HG03460 (cell line): ENCODE data around the gene RNF183.

Experiments
- ATAC-seq: cut with Tn5 transposase; IDR thresholded peaks from one replicate; pipeline ENCODE4 v1.9.1; 2021; ENCODE audit not compliant: unreplicated experiment

RNF183 gene

GRCh38 chr9:113302792-113303418, at the start of gene RNF183:
RNF183 (minus strand) TSS chr9:113303376; CDS start chr9:113298184, 5,192 bp downstream.
- ATAC-seq = no peak

- ATAC-seq = no peak
These were observed 49.2 kb upstream of the RNF183 start for GRCh38 chr9:113352411-113352810.

- ATAC-seq = no peak
These were observed 48.8 kb upstream of the RNF183 start for GRCh38 chr9:113352006-113352405.

- ATAC-seq = peak; percentile 40
These were observed 47.8 kb upstream of the RNF183 start for GRCh38 chr9:113350937-113351336.

GRCh38 chr9:113350107-113350661, 47.0 kb upstream of the RNF183 start:
- peak; percentile 29 for ATAC-seq

- peak; percentile 38 for ATAC-seq
These were observed 46.4 kb upstream of the RNF183 start, which contains the start of gene BSPRY for GRCh38 chr9:113349445-113350094. BSPRY (plus strand) TSS chr9:113349541; CDS start chr9:113349580, 39 bp downstream.

GRCh38 chr9:113349066-113349444, 45.9 kb upstream of the RNF183 start:
- ATAC-seq = no peak

GRCh38 chr9:113348437-113348836, 45.3 kb upstream of the RNF183 start:
- ATAC-seq = no peak

GRCh38 chr9:113345671-113346070, 42.5 kb upstream of the RNF183 start:
- no peak for ATAC-seq

GRCh38 chr9:113345190-113345589, 42.0 kb upstream of the RNF183 start:
- ATAC-seq = no peak

- ATAC-seq = no peak
These were observed 40.6 kb upstream of the RNF183 start for GRCh38 chr9:113343732-113344231.

- no peak for ATAC-seq
These were observed 38.7 kb upstream of the RNF183 start for GRCh38 chr9:113341712-113342410.

- peak; percentile 98 for ATAC-seq
These were observed 37.0 kb upstream of the RNF183 start, which contains the start of gene WDR31 for GRCh38 chr9:113340011-113340699. WDR31 (minus strand) TSS chr9:113340275; CDS start chr9:113332022, 8,253 bp downstream.

- ATAC-seq = no peak
These were observed 34.5 kb upstream of the RNF183 start for GRCh38 chr9:113337714-113338113.

GRCh38 chr9:113331780-113332179, 28.6 kb upstream of the RNF183 start:
- no peak for ATAC-seq

GRCh38 chr9:113328045-113328782, 25.0 kb upstream of the RNF183 start:
- ATAC-seq = no peak

- ATAC-seq = no peak
These were observed 23.1 kb upstream of the RNF183 start for GRCh38 chr9:113326230-113326629.

- no peak for ATAC-seq
These were observed 19.5 kb upstream of the RNF183 start for GRCh38 chr9:113322671-113323070.

GRCh38 chr9:113320051-113320450, 16.9 kb upstream of the RNF183 start:
- no peak for ATAC-seq

- no peak for ATAC-seq
These were observed 15.9 kb upstream of the RNF183 start for GRCh38 chr9:113319054-113319453.
